AG20443 (cell line): ENCODE measurements around the gene MAEA.

ENCODE experiments used
- DNase-seq: peaks from one replicate; pipeline ENCODE4 v3.0.0; 2012; ENCODE audit warnings: low spot score, mixed read lengths

Gene MAEA

DNA sequence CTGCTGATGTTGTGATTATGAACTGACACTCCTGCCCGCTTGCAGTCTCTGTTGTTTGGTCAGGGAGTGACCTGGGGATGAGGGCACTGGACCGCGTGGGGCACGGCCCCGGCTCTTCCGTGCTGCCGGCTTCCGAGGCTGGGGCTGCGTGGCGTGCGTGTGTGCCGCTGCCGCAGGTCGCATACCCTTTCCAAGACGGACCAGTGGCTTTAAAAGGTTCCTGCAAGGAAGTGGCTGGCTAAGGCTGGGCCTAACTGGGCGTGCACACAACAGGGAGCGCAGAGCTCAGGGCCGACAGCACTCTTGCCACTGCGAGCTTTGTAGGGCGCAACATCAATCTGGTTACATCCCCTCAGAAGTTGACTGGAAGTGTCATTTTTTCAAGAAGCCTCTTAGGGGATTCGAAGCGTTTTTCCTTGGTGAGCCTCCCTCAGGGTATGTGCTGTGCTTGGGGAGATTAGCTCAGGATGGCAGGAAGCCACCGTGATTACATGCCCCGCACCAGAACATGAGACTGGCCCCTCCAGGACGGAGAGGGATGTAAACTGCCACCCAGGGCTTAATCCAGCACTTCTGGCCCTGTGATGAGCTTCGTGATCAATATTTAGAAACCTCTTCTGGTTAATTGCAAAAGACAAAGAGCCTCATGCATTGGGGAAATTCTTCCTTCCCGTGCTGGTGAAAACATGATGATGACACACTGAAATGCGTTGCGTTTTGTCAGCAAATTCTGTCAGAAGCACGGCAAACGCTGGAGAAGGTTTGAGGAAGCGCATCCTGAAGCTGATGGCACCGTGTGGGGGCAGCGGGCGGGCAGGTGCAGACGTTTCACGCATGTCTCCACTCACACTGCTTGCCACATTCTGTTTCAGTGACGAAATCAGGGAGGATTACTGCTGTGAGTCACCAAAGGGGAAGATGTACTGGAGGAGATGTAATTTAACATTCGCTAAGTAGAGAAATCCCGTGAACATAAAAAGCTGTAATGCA lies 11.1 kb downstream of the MAEA start:
- DNase-seq, result peak; percentile 52

GRCh38 chr4:1302159-1302558 lies 12.5 kb downstream of the MAEA start:
- DNase-seq, result no peak

GRCh38 chr4:1305261-1305711 lies 15.6 kb downstream of the MAEA start:
- no peak for DNase-seq

GRCh38 chr4:1305781-1306455 lies 16.2 kb downstream of the MAEA start:
- no peak for DNase-seq

DNA sequence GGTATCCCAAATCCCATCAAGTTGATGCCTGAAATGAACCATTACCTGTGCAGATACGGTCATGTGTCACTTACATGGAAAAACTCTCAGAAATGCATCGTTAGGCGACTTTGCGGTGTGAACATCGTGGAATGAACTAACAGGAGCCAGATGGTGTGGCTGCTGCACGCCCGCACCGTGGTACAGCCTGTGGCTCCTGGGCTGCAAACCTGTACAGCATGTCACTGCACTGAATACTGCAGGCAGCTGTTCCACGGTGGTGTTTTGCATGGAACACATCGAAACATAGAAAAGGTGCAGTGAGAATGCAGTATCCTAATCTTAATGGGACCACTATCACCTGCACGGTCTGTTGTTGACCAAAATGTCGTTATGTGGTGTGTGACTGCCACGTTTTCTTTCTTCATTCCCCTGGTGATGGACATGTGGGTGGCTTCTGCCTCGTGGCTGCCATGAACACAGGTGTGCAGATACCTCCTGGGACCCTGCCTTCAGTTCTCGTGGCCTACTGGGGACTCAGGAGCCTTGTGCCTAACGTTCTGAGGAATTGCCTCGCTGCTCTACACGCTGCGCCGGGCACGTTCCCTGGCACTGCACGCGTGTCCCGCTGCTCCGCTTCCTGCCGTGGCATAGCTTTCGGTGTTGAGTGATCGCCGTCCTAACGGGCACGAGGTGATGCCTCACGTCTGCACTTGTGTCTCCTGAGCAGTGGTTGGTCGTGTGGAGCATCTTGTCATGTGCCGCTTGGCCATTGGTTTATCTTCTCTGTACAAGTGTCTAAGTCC lies 18.5 kb downstream of the MAEA start:
- DNase-seq, result no peak

- peak; percentile 99 for DNase-seq
Measured at GRCh38 chr4:1309261-1310010, 19.7 kb downstream of the MAEA start.

DNA sequence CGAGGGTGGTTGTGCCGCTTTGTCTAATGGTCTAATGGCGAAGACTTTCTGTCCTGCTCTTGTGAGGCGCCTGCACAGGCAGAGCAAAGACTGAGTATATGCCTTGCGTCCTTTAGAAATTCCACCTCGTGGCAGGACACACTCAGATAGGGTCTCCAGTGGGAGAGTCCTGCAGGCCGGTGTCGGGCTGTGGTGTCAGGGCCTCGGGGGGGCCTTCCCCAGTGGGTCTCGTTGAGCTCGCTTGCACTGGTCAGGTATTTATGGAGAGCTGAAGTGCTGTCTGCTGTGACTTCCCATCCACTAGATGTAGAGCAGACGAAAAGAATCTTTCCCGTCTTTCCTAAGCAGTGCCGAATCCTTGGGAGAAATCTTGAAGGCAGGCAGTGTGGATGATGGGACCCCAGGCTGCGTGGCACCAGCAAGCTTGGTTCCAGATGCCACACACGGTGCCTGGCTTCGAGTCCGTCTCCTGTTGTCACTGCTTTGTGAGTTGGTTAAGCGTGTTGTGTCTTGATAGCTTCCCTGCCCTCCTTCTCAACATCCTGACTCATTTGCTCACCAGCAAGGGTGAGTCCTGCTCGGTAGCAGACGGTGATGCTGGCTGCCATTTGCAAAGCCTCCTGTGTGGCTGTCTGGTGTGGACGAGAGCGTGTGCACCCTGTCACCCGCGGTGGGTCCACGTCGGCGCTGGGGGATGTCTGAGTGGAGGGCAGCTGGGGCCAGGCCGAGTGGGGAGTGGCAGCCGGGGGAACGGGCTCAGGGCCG lies 20.5 kb downstream of the MAEA start:
- no peak for DNase-seq

DNA sequence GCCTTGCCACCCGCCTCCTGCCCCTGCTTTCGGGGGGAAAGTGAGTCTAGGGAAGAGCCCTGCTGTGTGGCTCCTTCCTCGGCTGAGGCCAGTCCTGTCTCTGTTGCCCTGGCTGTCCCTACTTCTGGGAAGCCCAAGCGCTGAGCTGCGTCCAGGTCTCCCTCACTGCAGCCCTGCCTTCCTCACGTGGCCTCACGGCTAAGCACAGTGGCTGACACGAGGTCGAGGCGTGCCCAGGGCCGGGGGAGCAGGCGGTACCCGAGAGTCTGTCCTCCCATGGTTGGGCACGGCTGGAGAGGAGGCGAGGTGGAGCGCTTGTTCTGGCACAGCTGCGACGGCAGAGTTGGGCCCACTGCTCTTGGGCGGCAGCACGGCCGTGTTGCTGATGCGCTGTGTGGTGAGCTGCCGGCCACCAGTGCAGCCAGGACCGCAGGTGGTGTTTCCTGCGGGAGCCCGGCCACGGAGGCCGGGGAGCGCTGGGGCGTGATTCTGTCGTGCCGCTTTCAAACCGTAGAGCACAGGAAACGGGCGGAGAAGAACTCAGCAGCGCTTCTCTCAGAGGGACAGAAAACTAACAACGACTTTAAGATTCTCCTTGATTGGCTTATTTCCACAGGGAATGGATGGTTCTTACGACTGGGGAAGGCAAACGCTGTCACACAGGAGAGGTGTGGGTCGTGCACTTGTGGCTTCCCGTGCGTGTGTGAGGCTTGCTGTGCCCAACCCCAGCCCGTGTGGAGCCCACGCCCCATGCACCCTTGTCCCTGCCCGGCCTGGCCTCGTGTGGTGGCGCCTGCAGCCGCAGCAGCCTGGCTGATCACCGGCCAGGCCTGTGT lies 21.3 kb downstream of the MAEA start:
- no peak for DNase-seq

GRCh38 chr4:1312821-1313640 lies 23.3 kb downstream of the MAEA start:
- DNase-seq, result no peak

DNA sequence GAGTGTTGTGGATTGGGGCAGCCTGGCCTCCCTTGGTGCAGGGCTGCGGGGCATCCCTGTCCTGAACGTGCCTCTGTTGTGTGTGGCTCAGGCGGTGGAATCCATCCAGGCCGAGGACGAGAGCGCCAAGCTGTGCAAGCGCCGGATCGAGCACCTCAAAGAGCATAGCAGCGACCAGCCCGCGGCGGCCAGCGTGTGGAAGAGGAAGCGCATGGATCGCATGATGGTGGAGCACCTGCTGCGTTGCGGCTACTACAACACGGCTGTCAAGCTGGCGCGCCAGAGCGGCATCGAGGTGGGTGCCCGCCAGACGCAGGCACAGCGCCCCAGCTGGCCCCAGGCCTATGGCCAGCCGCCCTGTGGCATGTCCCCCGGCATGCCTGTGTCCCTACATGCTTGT lies 25.6 kb downstream of the MAEA start:
- DNase-seq, result no peak

GRCh38 chr4:1315836-1316536 lies 26.3 kb downstream of the MAEA start:
- DNase-seq, result no peak

- no peak for DNase-seq
Measured at GRCh38 chr4:1316537-1317168, 27.0 kb downstream of the MAEA start.

- DNase-seq, result no peak
Measured at GRCh38 chr4:1317177-1318045, 27.7 kb downstream of the MAEA start.

DNA sequence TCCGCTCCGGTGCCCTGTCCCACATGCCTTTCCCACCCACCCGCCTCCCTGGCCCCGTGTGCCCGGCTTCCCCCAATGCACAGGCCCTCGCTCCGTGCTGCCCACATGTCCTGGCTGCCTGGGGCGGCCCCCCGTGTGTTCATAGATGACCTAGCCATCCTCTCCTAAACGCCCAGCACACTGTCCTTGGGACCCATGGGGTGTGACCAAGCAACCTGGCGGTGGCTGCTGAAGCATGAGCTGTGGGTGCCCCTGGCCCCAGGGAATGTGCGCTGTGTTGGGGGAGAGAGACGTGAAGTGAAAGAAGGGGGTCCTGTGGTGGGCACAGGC lies 28.3 kb downstream of the MAEA start:
- DNase-seq, result no peak

- no peak for DNase-seq
Measured at GRCh38 chr4:1318488-1319213, 29.0 kb downstream of the MAEA start.

- DNase-seq, result no peak
Measured at GRCh38 chr4:1321486-1321885, 31.8 kb downstream of the MAEA start.
